HL-60 (cell line): ENCODE data around the gene NUDT14.

Source experiments
- DNase-seq, 2 experiments: peaks; one replicate each; pipeline ENCODE4 v3.0.0-alpha.2; 2010 to 2020; ENCODE audit warnings: low read depth in 1 of 2, low spot score in 1 of 2
- H3K27ac ChIP-seq: fragments of 250-450 bp; sonication (Bioruptor Pico); replicated peaks from 2 replicates; pipeline ENCODE4 v1.5.1; 2020; ENCODE audit warnings: mild to moderate bottlenecking, moderate library complexity
- H3K27me3 ChIP-seq: fragments of 250-450 bp; sonication (Bioruptor Pico); 2 replicates; pipeline ENCODE4 v1.5.1; 2021; ENCODE audit warnings: mild to moderate bottlenecking, moderate library complexity; ENCODE audit not compliant: insufficient read depth, poor library complexity, severe bottlenecking
- H3K4me3 ChIP-seq: replicated peaks from 2 replicates; pipeline ENCODE4 v1.5.1; 2011; ENCODE audit warnings: mild to moderate bottlenecking, control low read depth, low read length; ENCODE audit not compliant: insufficient read depth
- CTCF ChIP-seq: IDR thresholded peaks from one replicate; pipeline ENCODE4 v1.5.1; 2011; ENCODE audit warnings: low read length, control low read depth, inconsistent platforms; ENCODE audit not compliant: insufficient read depth
- GABPA ChIP-seq: IDR thresholded peaks from 2 replicates; pipeline ENCODE4 v1.6.1; 2012; ENCODE audit warnings: low read depth
- POLR2AphosphoS5 ChIP-seq: IDR thresholded peaks from 2 replicates; pipeline ENCODE4 v1.6.1; 2012; ENCODE audit warnings: low read depth
- REST ChIP-seq: IDR thresholded peaks from 2 replicates; pipeline ENCODE4 v1.6.1; 2012; ENCODE audit warnings: low read depth; ENCODE audit not compliant: insufficient replicate concordance
- SPI1 ChIP-seq: IDR thresholded peaks from 2 replicates; pipeline ENCODE4 v1.6.1; 2012; ENCODE audit warnings: low read depth, mild to moderate bottlenecking, borderline replicate concordance

Gene NUDT14

GRCh38 chr14:105181549-105182295, 610 bp upstream of the NUDT14 start:
- Histone ChIP-seq H3K27me3 (no peaks in the 10 kb centered on the region), H3K27ac (no peak overlapping the region), H3K4me3 (peak overlapping the region; percentile 15)
- TF ChIP-seq REST = no peak
- TF ChIP-seq SPI1 = no peak
- no peak for TF ChIP-seq CTCF
- no peak for TF ChIP-seq POLR2AphosphoS5
- TF ChIP-seq GABPA = no peak
- no peak for DNase-seq

GRCh38 chr14:105179191-105179590, 1.9 kb downstream of the NUDT14 start:
- Histone ChIP-seq H3K27ac (no peak overlapping the region), H3K27me3 (no peaks in the 10 kb centered on the region), H3K4me3 (no peak overlapping the region)
- TF ChIP-seq REST (no peak), GABPA (no peak), SPI1 (no peak), POLR2AphosphoS5 (no peak), CTCF (no peak)
- no peak for DNase-seq

GRCh38 chr14:105178868-105179140, 2.3 kb downstream of the NUDT14 start:
- DNase-seq = no peak
- Histone ChIP-seq H3K4me3 (no peak overlapping the region), H3K27ac (no peak overlapping the region), H3K27me3 (no peaks in the 10 kb centered on the region)
- no peak for TF ChIP-seq GABPA
- no peak for TF ChIP-seq REST
- no peak for TF ChIP-seq CTCF
- no peak for TF ChIP-seq POLR2AphosphoS5
- no peak for TF ChIP-seq SPI1
